Dendritic cell treated with granulocyte-macrophage colony-stimulating factor and Interleukin-4, amounts not matched to agents 40 ng/mL and 50 ng/mL, for 4 days (primary cell): ENCODE results near the gene MAOA.
"Not testable (repeated sequence)": the region's sequence is repeated elsewhere in the genome, so short reads cannot be mapped to it uniquely, and the experiment has no call there.

ENCODE experiments used
- H3K27ac Mint-ChIP-seq: one replicate; pipeline ENCODE4 v1.8.0; 2022; ENCODE audit warnings: mild to moderate bottlenecking, mixed read lengths
- H3K27me3 Mint-ChIP-seq: one replicate; pipeline ENCODE4 v1.8.0; 2022; ENCODE audit warnings: mild to moderate bottlenecking, mixed read lengths
- H3K36me3 Mint-ChIP-seq: one replicate; pipeline ENCODE4 v1.8.0; 2022; ENCODE audit warnings: low read depth, mixed read lengths
- H3K4me1 Mint-ChIP-seq: one replicate; pipeline ENCODE4 v1.8.0; 2022; ENCODE audit warnings: low read depth, mixed read lengths
- H3K4me3 Mint-ChIP-seq: one replicate; pipeline ENCODE4 v1.8.0; 2022; ENCODE audit warnings: mild to moderate bottlenecking, moderate library complexity, mixed read lengths
- H3K9me3 Mint-ChIP-seq: one replicate; pipeline ENCODE4 v1.8.0; 2022; ENCODE audit warnings: mixed read lengths
- intact Hi-C: fragments of 100-400 bp; cut with micrococcal nuclease; formaldehyde crosslinking; loops from one replicate; pipeline ENCODE4 v1.15.0; 2022

Gene MAOA

GRCh38 chrX:43656005-43656494 is at the start of gene MAOA:
TSS of gene MAOA (plus strand) at chrX:43656299. CDS start at chrX:43656342, 43 bp downstream.
- no peaks in the 10 kb centered on the region for H3K9me3 Mint-ChIP-seq
- peak within 1 kb of the TSS; percentile 98 for H3K4me3 Mint-ChIP-seq
- H3K27ac Mint-ChIP-seq: peak within 1 kb of the TSS; percentile 98
- no peaks in the 10 kb centered on the region for H3K27me3 Mint-ChIP-seq
- H3K36me3 Mint-ChIP-seq: peaks cover 30% of the 10 kb centered on the region
- peaks cover 11% of the 10 kb centered on the region for H3K4me1 Mint-ChIP-seq
- intact Hi-C loops: loop anchor here (5.0 to 10.0 kb wide), 3 partner anchors 94 to 1731 kb away; partner anchors contain the start of gene CASK

GRCh38 chrX:43612400-43612799 is 43.7 kb upstream of the MAOA start:
- H3K4me1 Mint-ChIP-seq: peaks cover 22% of the 10 kb centered on the region
- no peak overlapping the region for H3K27ac Mint-ChIP-seq
- H3K27me3 Mint-ChIP-seq: no peaks in the 10 kb centered on the region
- intact Hi-C loops: no loop called here
- H3K36me3 Mint-ChIP-seq: no peaks in the 10 kb centered on the region
- no peaks in the 10 kb centered on the region for H3K9me3 Mint-ChIP-seq
- H3K4me3 Mint-ChIP-seq: no peak overlapping the region

GRCh38 chrX:43615660-43616059 is 40.4 kb upstream of the MAOA start:
- H3K36me3 Mint-ChIP-seq: no peaks in the 10 kb centered on the region
- no peaks in the 10 kb centered on the region for H3K9me3 Mint-ChIP-seq
- intact Hi-C loops: no loop called here
- H3K4me3 Mint-ChIP-seq: no peak overlapping the region
- H3K4me1 Mint-ChIP-seq: peaks cover 40% of the 10 kb centered on the region
- peak overlapping the region; percentile 11 for H3K27ac Mint-ChIP-seq
- no peaks in the 10 kb centered on the region for H3K27me3 Mint-ChIP-seq

GRCh38 chrX:43618366-43619205 is 37.5 kb upstream of the MAOA start:
- peak overlapping the region; percentile 30 for H3K4me3 Mint-ChIP-seq

GRCh38 chrX:43619861-43620260 is 36.2 kb upstream of the MAOA start:
- intact Hi-C loops, H3K9me3 Mint-ChIP-seq, H3K27ac Mint-ChIP-seq, H3K27me3 Mint-ChIP-seq, H3K36me3 Mint-ChIP-seq, H3K4me3 Mint-ChIP-seq: not testable (repeated sequence)
- H3K4me1 Mint-ChIP-seq: peaks cover 32% of the 10 kb centered on the region

More at GRCh38 chrX:43618366-43619205, 37.5 kb upstream of the MAOA start:
- H3K36me3 Mint-ChIP-seq: no peaks in the 10 kb centered on the region
- H3K4me1 Mint-ChIP-seq: peaks cover 37% of the 10 kb centered on the region
- intact Hi-C loops: no loop called here
- H3K9me3 Mint-ChIP-seq: no peaks in the 10 kb centered on the region
- peak overlapping the region; percentile 64 for H3K27ac Mint-ChIP-seq
- H3K27me3 Mint-ChIP-seq: no peaks in the 10 kb centered on the region

- Mint-ChIP-seq H3K4me1 (no peaks in the 10 kb centered on the region), H3K27ac (no peak overlapping the region)
- intact Hi-C loops: no loop called here
These were observed 29.0 kb upstream of the MAOA start for GRCh38 chrX:43627147-43627546.

GRCh38 chrX:43627669-43628068 is 28.4 kb upstream of the MAOA start:
- Mint-ChIP-seq H3K9me3 (no peaks in the 10 kb centered on the region), H3K36me3 (no peaks in the 10 kb centered on the region), H3K27ac (no peak overlapping the region), H3K27me3 (no peaks in the 10 kb centered on the region), H3K4me3 (no peak overlapping the region), H3K4me1 (no peaks in the 10 kb centered on the region)
- intact Hi-C loops: no loop called here

More at GRCh38 chrX:43627147-43627546, 29.0 kb upstream of the MAOA start:
- H3K9me3 Mint-ChIP-seq: no peaks in the 10 kb centered on the region
- no peaks in the 10 kb centered on the region for H3K27me3 Mint-ChIP-seq
- no peaks in the 10 kb centered on the region for H3K36me3 Mint-ChIP-seq
- H3K4me3 Mint-ChIP-seq: no peak overlapping the region

- no peaks in the 10 kb centered on the region for H3K9me3 Mint-ChIP-seq
- no peaks in the 10 kb centered on the region for H3K36me3 Mint-ChIP-seq
- no peaks in the 10 kb centered on the region for H3K27me3 Mint-ChIP-seq
- intact Hi-C loops: no loop called here
- no peak overlapping the region for H3K4me3 Mint-ChIP-seq
- H3K4me1 Mint-ChIP-seq: no peaks in the 10 kb centered on the region
- H3K27ac Mint-ChIP-seq: no peak overlapping the region
These were observed 26.9 kb upstream of the MAOA start for GRCh38 chrX:43629229-43629628.

- Mint-ChIP-seq H3K4me3 (no peak overlapping the region), H3K36me3 (no peaks in the 10 kb centered on the region), H3K9me3 (no peaks in the 10 kb centered on the region), H3K27me3 (no peaks in the 10 kb centered on the region), H3K4me1 (peaks cover 5% of the 10 kb centered on the region), H3K27ac (no peak overlapping the region)
- intact Hi-C loops: no loop called here
These were observed 24.3 kb upstream of the MAOA start for GRCh38 chrX:43631841-43632240.

GRCh38 chrX:43633081-43633480 is 23.0 kb upstream of the MAOA start:
- Mint-ChIP-seq H3K27me3 (no peaks in the 10 kb centered on the region), H3K4me1 (peaks cover 8% of the 10 kb centered on the region), H3K9me3 (no peaks in the 10 kb centered on the region), H3K36me3 (no peaks in the 10 kb centered on the region), H3K27ac (no peak overlapping the region), H3K4me3 (no peak overlapping the region)
- intact Hi-C loops: no loop called here

- H3K36me3 Mint-ChIP-seq: no peaks in the 10 kb centered on the region
- no peaks in the 10 kb centered on the region for H3K9me3 Mint-ChIP-seq
- intact Hi-C loops: no loop called here
- no peak overlapping the region for H3K27ac Mint-ChIP-seq
- peaks cover 10% of the 10 kb centered on the region for H3K4me1 Mint-ChIP-seq
- no peaks in the 10 kb centered on the region for H3K27me3 Mint-ChIP-seq
- no peak overlapping the region for H3K4me3 Mint-ChIP-seq
These were observed 22.3 kb upstream of the MAOA start for GRCh38 chrX:43633757-43634156.

- Mint-ChIP-seq H3K36me3 (no peaks in the 10 kb centered on the region), H3K27ac (no peak overlapping the region)
These were observed 15.6 kb upstream of the MAOA start for GRCh38 chrX:43640482-43640881.

GRCh38 chrX:43641691-43642090 is 14.4 kb upstream of the MAOA start:
- Mint-ChIP-seq H3K9me3 (no peaks in the 10 kb centered on the region), H3K27ac (peak overlapping the region; percentile 89), H3K36me3 (no peaks in the 10 kb centered on the region), H3K4me1 (peaks cover 33% of the 10 kb centered on the region), H3K4me3 (no peak overlapping the region), H3K27me3 (no peaks in the 10 kb centered on the region)
- intact Hi-C loops: loop anchor here (5.0 kb wide), 1 partner anchor 34 kb away; no protein-coding TSS in a partner anchor

More at GRCh38 chrX:43640482-43640881, 15.6 kb upstream of the MAOA start:
- Mint-ChIP-seq H3K4me1 (peaks cover 37% of the 10 kb centered on the region), H3K27me3 (no peaks in the 10 kb centered on the region), H3K9me3 (no peaks in the 10 kb centered on the region), H3K4me3 (no peak overlapping the region)
- intact Hi-C loops: loop anchor here (5.0 kb wide), 1 partner anchor 33 kb away; no protein-coding TSS in a partner anchor

GRCh38 chrX:43643201-43643600 is 12.9 kb upstream of the MAOA start:
- Mint-ChIP-seq H3K36me3 (no peaks in the 10 kb centered on the region), H3K4me1 (peaks cover 29% of the 10 kb centered on the region), H3K27ac (peak overlapping the region; percentile 89), H3K9me3 (no peaks in the 10 kb centered on the region), H3K27me3 (no peaks in the 10 kb centered on the region), H3K4me3 (peak overlapping the region; percentile 15)
- intact Hi-C loops: loop anchor here (5.0 kb wide), 1 partner anchor 36 kb away; no protein-coding TSS in a partner anchor
